ENCODE data around the gene TTBK1.

The TTBK1 gene

GRCh38 chr6:43242908-43243663 is at the start of gene TTBK1:
Gene TTBK1, plus strand, starts transcription at chr6:43243481. Its CDS starts 3,180 bp downstream, at chr6:43246661.
- DNase-seq (ENCODE audit: low spot score) = no peak
- no peak for TF ChIP-seq CTCF (IDR thresholded peaks at IDR 0.05; ENCODE audit: extremely low read depth, missing control alignments)

- no peak for DNase-seq (ENCODE audit: low spot score)
- no peak for TF ChIP-seq CTCF (IDR thresholded peaks at IDR 0.05; ENCODE audit: extremely low read depth, missing control alignments)
Measured at GRCh38 chr6:43193929-43194328, 49.4 kb upstream of the TTBK1 start.

GRCh38 chr6:43196337-43196736 is 46.9 kb upstream of the TTBK1 start:
- DNase-seq (ENCODE audit: low spot score) = no peak
- no peak for TF ChIP-seq CTCF (IDR thresholded peaks at IDR 0.05; ENCODE audit: extremely low read depth, missing control alignments)

- DNase-seq (ENCODE audit: low spot score) = no peak
- TF ChIP-seq CTCF (IDR thresholded peaks at IDR 0.05; ENCODE audit: extremely low read depth, missing control alignments) = no peak
Measured at GRCh38 chr6:43199912-43200311, 43.4 kb upstream of the TTBK1 start.

- no peak for TF ChIP-seq CTCF (IDR thresholded peaks at IDR 0.05; ENCODE audit: extremely low read depth, missing control alignments)
Measured at GRCh38 chr6:43200541-43200940, 42.7 kb upstream of the TTBK1 start.

GRCh38 chr6:43202451-43202850 is 40.8 kb upstream of the TTBK1 start:
- no peak for TF ChIP-seq CTCF (IDR thresholded peaks at IDR 0.05; ENCODE audit: extremely low read depth, missing control alignments)
- DNase-seq (ENCODE audit: low spot score) = no peak

More at GRCh38 chr6:43200541-43200940, 42.7 kb upstream of the TTBK1 start:
- DNase-seq (ENCODE audit: low spot score) = no peak

GRCh38 chr6:43203029-43203717 is 40.1 kb upstream of the TTBK1 start:
- TF ChIP-seq CTCF (IDR thresholded peaks at IDR 0.05; ENCODE audit: extremely low read depth, missing control alignments) = no peak
- no peak for DNase-seq (ENCODE audit: low spot score)

Measured in GM20000 (cell line).